ENCODE measurements around the gene PKD1.

Gene PKD1

DNA sequence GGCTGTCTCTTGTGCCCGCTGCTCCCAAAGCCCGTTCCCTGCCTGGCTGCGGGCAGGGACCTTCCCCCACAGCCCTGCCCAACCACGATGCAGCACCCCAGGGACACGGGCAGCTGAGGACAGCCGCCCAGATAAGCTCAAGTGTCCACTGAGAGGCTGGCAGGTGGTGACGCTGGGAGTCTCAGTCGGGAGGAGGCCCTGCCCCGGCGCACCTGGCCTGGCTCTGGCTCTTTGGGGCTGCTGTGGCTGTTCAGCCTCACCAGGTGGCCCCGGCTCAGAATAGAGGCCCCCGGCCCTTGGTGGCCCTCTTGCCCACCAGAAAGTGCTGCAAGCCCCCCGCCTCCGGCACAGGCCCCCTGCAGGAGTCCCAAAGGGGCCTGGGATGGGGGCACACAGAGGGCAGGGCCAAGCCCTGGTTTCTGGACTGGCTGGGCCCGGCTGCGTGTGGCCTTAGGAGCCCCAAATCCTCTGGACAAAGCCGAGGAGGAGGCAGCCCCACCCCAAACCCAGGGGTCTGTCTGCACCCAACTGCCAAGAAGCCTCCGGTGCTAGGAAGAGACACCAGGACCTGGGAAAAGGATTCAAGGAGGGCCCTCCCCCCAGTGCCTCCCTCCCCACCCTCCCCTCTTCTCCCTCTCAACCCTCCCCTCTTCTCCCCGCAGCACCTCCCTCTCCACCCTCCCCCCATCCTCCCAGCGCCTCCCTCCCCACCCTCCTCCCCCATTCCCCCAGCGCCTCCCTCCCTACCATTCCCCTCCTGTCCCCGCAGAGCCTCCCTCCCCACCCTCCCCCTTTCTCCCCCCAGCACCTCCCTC lies 93.3 kb downstream of the PKD1 start:
- DNase-seq, result no peak

DNA sequence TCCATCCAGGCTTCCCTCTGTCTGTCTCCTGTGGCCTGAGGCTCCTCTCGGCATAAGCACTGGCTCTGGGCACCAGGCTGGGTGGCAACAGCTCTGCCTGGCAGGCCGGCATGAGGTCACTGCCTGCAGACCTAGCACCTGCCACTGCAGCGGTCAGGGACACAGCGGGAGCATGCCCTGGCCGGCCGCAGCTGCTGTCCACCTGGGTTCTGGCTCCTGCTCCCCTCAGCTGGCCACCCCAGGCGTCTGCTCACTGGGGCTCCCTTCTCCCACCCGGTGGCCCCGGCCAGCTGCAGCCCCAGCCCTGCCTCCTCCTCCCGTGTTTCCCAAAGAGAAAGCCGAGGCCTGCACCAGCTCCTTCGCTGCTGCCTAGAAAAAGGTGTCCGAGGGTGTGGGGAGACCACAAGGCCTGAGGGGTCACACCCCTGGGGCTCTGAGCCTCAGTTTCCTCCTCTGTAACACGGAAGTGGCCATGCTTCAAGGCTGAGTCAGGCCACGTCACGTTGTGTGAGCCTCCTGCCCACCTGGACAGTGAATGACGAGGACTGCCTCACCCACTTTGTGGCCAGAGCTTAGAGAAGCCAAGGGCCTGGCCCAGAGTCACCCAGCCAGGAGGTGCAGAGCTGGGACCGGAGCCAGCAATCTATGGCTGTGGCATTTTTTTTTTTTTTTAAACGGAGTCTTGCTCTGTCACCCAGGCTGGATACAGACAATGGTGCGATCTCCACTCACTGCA lies 94.7 kb downstream of the PKD1 start:
- no peak for DNase-seq

DNA sequence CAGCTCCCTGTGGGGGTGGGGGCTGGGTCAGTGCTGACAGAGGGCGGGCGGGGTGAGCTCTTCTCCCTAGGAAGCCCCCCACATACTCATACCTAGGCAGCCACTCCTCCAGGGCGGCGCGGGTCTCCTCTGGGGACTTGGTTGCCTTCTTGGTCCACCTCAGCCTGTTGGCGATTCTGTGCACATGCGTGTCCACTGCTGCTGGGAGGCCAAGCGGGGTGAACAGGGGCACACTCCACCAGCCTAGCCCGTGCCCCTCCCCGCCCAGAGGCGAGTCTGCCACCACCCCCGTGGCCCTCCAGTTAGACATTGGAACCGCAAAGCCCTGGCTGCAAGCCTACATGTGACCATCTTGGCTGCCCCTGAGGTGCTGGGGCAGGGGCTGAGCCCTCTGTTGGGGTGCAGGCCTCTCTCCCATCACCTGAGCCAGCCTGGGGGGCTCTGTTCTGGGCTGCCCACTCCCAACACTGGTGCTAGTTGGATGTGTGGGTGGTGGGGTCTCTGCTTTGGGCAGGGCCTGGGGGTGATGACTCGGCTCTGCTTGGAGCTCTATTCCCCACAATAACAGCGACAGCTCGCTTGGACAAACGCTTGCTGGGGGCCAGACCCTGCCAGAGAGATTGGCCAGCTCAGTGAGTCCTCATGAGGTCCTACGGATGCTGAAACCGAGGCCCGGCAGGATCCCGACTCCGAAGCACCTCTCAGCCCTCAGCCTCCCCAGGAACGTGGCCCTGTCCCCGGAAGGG lies 95.5 kb downstream of the PKD1 start:
- no peak for DNase-seq

DNA sequence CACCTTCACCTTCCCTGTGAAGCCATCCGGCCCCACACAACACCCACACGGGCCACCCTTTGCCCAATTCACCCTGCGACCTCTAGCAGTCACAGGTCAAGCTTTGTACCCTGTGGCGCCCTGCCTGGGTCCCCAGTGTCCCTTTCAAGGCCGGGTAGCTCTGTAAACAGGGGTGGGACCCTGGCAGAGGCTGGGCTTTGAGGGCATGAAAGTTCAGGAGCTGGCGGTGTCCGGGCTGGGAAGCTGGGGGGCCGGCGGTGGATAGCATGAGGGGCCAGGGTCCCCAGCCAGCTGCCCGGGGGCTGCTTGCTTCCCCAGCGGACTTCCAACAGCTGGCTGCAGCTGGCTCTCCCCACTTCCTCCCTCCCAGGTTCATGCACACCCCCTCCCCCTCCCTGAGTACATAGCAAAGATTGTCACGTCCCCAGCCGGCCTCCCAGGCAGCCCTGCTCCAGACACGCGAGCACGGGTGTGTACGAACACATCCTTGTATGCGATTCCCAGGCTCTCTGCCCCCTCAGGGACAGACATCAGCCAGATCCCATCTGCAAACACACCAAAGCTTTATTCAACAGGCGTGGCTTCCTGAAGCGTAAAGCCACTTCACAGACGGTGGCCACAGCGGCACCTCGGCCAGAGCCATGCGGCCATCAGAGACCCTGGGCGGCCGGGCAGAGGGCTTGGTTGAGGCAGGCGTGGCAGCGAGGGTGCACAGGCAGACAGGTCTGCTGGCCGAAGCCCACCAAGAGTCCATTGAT lies 96.2 kb downstream of the PKD1 start:
- no peak for DNase-seq

All from CD4-positive, alpha-beta T cell treated with Interleukin-17A for 1 hour (primary cell).